Activated CD4-positive, alpha-beta T cell treated with anti-CD3 and anti-CD28 coated beads for 36 hours (primary cell): Measurements from ENCODE around the gene GRM1. TPM values are rescaled to one million over a fixed set of nuclear protein-coding genes. Genes with fewer than 3 reads are reported as not detected.

Source experiments
- ATAC-seq: fragments of 200-7000 bp; cut with Tn5 transposase; one replicate; pipeline ENCODE4 v1.10.0; 2021; ENCODE audit warnings: mild to moderate bottlenecking, moderate library complexity
- CTCF ChIA-PET: fragments of 350-600 bp; sonication (Branson Sonifier 250); formaldehyde crosslinking; loops from one replicate; lab custom pipeline; 2021; ENCODE audit warnings: antibody characterized with exemption; lab: Charles Lee
- POLR2A ChIA-PET: fragments of 350-600 bp; sonication (Branson Sonifier 250); formaldehyde crosslinking; loops from one replicate; lab custom pipeline; 2021; ENCODE audit warnings: antibody characterized with exemption, inconsistent platforms; lab: Charles Lee
- DNase-seq: peaks from one replicate; pipeline ENCODE4 v3.0.0-alpha.2; 2020
- H3K27ac Mint-ChIP-seq: one replicate; pipeline ENCODE4 v1.8.0; 2021; ENCODE audit warnings: mixed read lengths
- H3K27me3 Mint-ChIP-seq: one replicate; pipeline ENCODE4 v1.8.0; 2021; ENCODE audit warnings: mixed read lengths
- H3K36me3 Mint-ChIP-seq: one replicate; pipeline ENCODE4 v1.8.0; 2021; ENCODE audit warnings: low read depth, mixed read lengths
- H3K4me1 Mint-ChIP-seq: one replicate; pipeline ENCODE4 v1.8.0; 2021; ENCODE audit warnings: mixed read lengths
- H3K4me3 Mint-ChIP-seq: one replicate; pipeline ENCODE4 v1.8.0; 2021; ENCODE audit warnings: mild to moderate bottlenecking, moderate library complexity, mixed read lengths
- H3K9me3 Mint-ChIP-seq: one replicate; pipeline ENCODE4 v1.8.0; 2021; ENCODE audit warnings: low read depth, mixed read lengths
- intact Hi-C, 2 experiments: fragments of 100-400 bp; cut with DNase I in 1 of 2; cut with micrococcal nuclease in 1 of 2; formaldehyde crosslinking; loops; one replicate each; pipeline versions ENCODE4 v1.14.2 to v1.15.1; 2022 to 2024; cut with DNase I, micrococcal nuclease
- total RNA-seq, 2 experiments: library from RNA; stranded (reverse); gene quantifications; one replicate each; pipeline ENCODE4 v1.2.3, GENCODE V29; 2021

GRM1 gene
- total RNA-seq, 2 experiments from 2014 or later = not detected

- POLR2A ChIA-PET = interaction anchor here (0.5 kb wide), 1 partner anchor 513 kb away, joined by 4 read pairs; no protein-coding TSS in a partner anchor
- CTCF ChIA-PET = interaction anchor here (0.6 kb wide), 1 partner anchor 71 kb away, joined by 3 read pairs; no protein-coding TSS in a partner anchor
- DNase-seq (peak; percentile 5), ATAC-seq (no peak)
- Mint-ChIP-seq H3K27ac (no peak overlapping the region), H3K9me3 (no peaks in the 10 kb centered on the region), H3K27me3 (peaks cover 26% of the 10 kb centered on the region), H3K4me3 (no peak overlapping the region), H3K36me3 (no peaks in the 10 kb centered on the region), H3K4me1 (no peaks in the 10 kb centered on the region)
- intact Hi-C loops = no loop called here
Observed at GRCh38 chr6:146433881-146434731, 405.2 kb downstream of the GRM1 start.

- Mint-ChIP-seq H3K4me1 (no peaks in the 10 kb centered on the region), H3K27me3 (peaks cover 26% of the 10 kb centered on the region), H3K27ac (no peak overlapping the region), H3K36me3 (no peaks in the 10 kb centered on the region), H3K4me3 (no peak overlapping the region), H3K9me3 (no peaks in the 10 kb centered on the region)
- intact Hi-C loops = no loop called here
- ChIA-PET CTCF (interaction anchor here (0.6 kb wide), 1 partner anchor 72 kb away, joined by 3 read pairs; no protein-coding TSS in a partner anchor), POLR2A (no interaction called here)
- ATAC-seq (no peak), DNase-seq (no peak)
Observed at GRCh38 chr6:146434732-146435390, 406.0 kb downstream of the GRM1 start.

GRCh38 chr6:146441907-146442306 is 413.0 kb downstream of the GRM1 start:
- Mint-ChIP-seq H3K9me3 (no peaks in the 10 kb centered on the region), H3K27me3 (peaks cover 15% of the 10 kb centered on the region), H3K36me3 (no peaks in the 10 kb centered on the region), H3K4me1 (no peaks in the 10 kb centered on the region), H3K4me3 (no peak overlapping the region), H3K27ac (no peak overlapping the region)
- ATAC-seq (no peak), DNase-seq (no peak)
- CTCF ChIA-PET = interaction anchor here (1.0 kb wide), 1 partner anchor 9 kb away, joined by 3 read pairs; no protein-coding TSS in a partner anchor
- POLR2A ChIA-PET = no interaction called here
- intact Hi-C loops = no loop called here

- CTCF ChIA-PET = no interaction called here
- H3K4me3 Mint-ChIP-seq = no peak overlapping the region
- H3K27me3 Mint-ChIP-seq = peaks cover 9% of the 10 kb centered on the region
- intact Hi-C loops = no loop called here
- H3K9me3 Mint-ChIP-seq = peaks cover 5% of the 10 kb centered on the region
- H3K4me1 Mint-ChIP-seq = no peaks in the 10 kb centered on the region
- DNase-seq (no peak), ATAC-seq (no peak)
- POLR2A ChIA-PET = no interaction called here
- H3K27ac Mint-ChIP-seq = no peak overlapping the region
- H3K36me3 Mint-ChIP-seq = no peaks in the 10 kb centered on the region
Observed at GRCh38 chr6:146444189-146444588, 415.3 kb downstream of the GRM1 start.

GRCh38 chr6:146445233-146445632 is 416.4 kb downstream of the GRM1 start:
- POLR2A ChIA-PET = no interaction called here
- CTCF ChIA-PET = no interaction called here
- DNase-seq (no peak), ATAC-seq (no peak)
- Mint-ChIP-seq H3K36me3 (no peaks in the 10 kb centered on the region), H3K4me1 (no peaks in the 10 kb centered on the region), H3K27ac (no peak overlapping the region), H3K4me3 (no peak overlapping the region), H3K9me3 (peaks cover 7% of the 10 kb centered on the region), H3K27me3 (peaks cover 6% of the 10 kb centered on the region)
- intact Hi-C loops = no loop called here

- ATAC-seq = no peak
- DNase-seq = no peak
- H3K4me1 Mint-ChIP-seq = no peaks in the 10 kb centered on the region
- intact Hi-C loops = no loop called here
- H3K36me3 Mint-ChIP-seq = peaks cover 1% of the 10 kb centered on the region
- H3K27ac Mint-ChIP-seq = no peak overlapping the region
- ChIA-PET POLR2A (no interaction called here), CTCF (no interaction called here)
- H3K27me3 Mint-ChIP-seq = no peaks in the 10 kb centered on the region
- peaks cover 19% of the 10 kb centered on the region for H3K9me3 Mint-ChIP-seq
- no peak overlapping the region for H3K4me3 Mint-ChIP-seq
Observed at GRCh38 chr6:146456886-146457285, 428.0 kb downstream of the GRM1 start.

GRCh38 chr6:146460941-146461340 is 432.1 kb downstream of the GRM1 start:
- H3K27me3 Mint-ChIP-seq = no peaks in the 10 kb centered on the region
- H3K36me3 Mint-ChIP-seq = peaks cover 1% of the 10 kb centered on the region
- no peak overlapping the region for H3K27ac Mint-ChIP-seq
- peaks cover 19% of the 10 kb centered on the region for H3K9me3 Mint-ChIP-seq
- ChIA-PET CTCF (no interaction called here), POLR2A (no interaction called here)
- DNase-seq (no peak), ATAC-seq (no peak)
- H3K4me3 Mint-ChIP-seq = no peak overlapping the region
- no peaks in the 10 kb centered on the region for H3K4me1 Mint-ChIP-seq
- intact Hi-C loops = no loop called here

GRCh38 chr6:146470091-146470770 is 441.4 kb downstream of the GRM1 start:
- H3K27ac Mint-ChIP-seq = no peak overlapping the region
- no peak overlapping the region for H3K4me3 Mint-ChIP-seq
- ATAC-seq (no peak), DNase-seq (no peak)
- H3K9me3 Mint-ChIP-seq = no peaks in the 10 kb centered on the region
- peaks cover 4% of the 10 kb centered on the region for H3K27me3 Mint-ChIP-seq
- ChIA-PET CTCF (interaction anchor here (0.9 kb wide), 1 partner anchor 10 kb away, joined by 3 read pairs; no protein-coding TSS in a partner anchor), POLR2A (no interaction called here)
- no peaks in the 10 kb centered on the region for H3K36me3 Mint-ChIP-seq
- H3K4me1 Mint-ChIP-seq = no peaks in the 10 kb centered on the region
- intact Hi-C loops = no loop called here

GRCh38 chr6:146472918-146473317 is 444.1 kb downstream of the GRM1 start:
- DNase-seq = no peak
- CTCF ChIA-PET = no interaction called here
- H3K27me3 Mint-ChIP-seq = peaks cover 4% of the 10 kb centered on the region
- POLR2A ChIA-PET = no interaction called here
- H3K36me3 Mint-ChIP-seq = no peaks in the 10 kb centered on the region
- H3K9me3 Mint-ChIP-seq = no peaks in the 10 kb centered on the region
- intact Hi-C loops = no loop called here
- no peak overlapping the region for H3K4me3 Mint-ChIP-seq
- no peak for ATAC-seq
- no peak overlapping the region for H3K27ac Mint-ChIP-seq
- no peaks in the 10 kb centered on the region for H3K4me1 Mint-ChIP-seq

GRCh38 chr6:146481527-146481926 is 452.7 kb downstream of the GRM1 start:
- intact Hi-C loops = no loop called here
- H3K4me1 Mint-ChIP-seq = no peaks in the 10 kb centered on the region
- no peaks in the 10 kb centered on the region for H3K36me3 Mint-ChIP-seq
- H3K9me3 Mint-ChIP-seq = peaks cover 10% of the 10 kb centered on the region
- H3K27me3 Mint-ChIP-seq = no peaks in the 10 kb centered on the region
- ATAC-seq = no peak
- CTCF ChIA-PET = no interaction called here
- no peak overlapping the region for H3K4me3 Mint-ChIP-seq
- POLR2A ChIA-PET = no interaction called here
- no peak overlapping the region for H3K27ac Mint-ChIP-seq
- DNase-seq = no peak

GRCh38 chr6:146484411-146484810 is 455.5 kb downstream of the GRM1 start:
- no peak for ATAC-seq
- Mint-ChIP-seq H3K27me3 (no peaks in the 10 kb centered on the region), H3K4me3 (no peak overlapping the region), H3K27ac (no peak overlapping the region), H3K9me3 (peaks cover 10% of the 10 kb centered on the region), H3K4me1 (no peaks in the 10 kb centered on the region), H3K36me3 (no peaks in the 10 kb centered on the region)
- ChIA-PET CTCF (no interaction called here), POLR2A (no interaction called here)
- no peak for DNase-seq
- intact Hi-C loops = no loop called here
